Right ventricle myocardium superior (tissue), 1 donor: ENCODE measurements around the gene FAAP20. TPM values are rescaled to one million over a fixed set of nuclear protein-coding genes. Genes with fewer than 3 reads are reported as not detected.

ENCODE experiments used
- ATAC-seq: fragments of 200-7000 bp; cut with Tn5 transposase; one replicate; pipeline ENCODE4 v1.9.1; 2020; ENCODE audit warnings: mild to moderate bottlenecking; ENCODE audit not compliant: poor library complexity
- DNase-seq: peaks from one replicate; pipeline ENCODE4 v3.0.0-alpha.2; 2020
- intact Hi-C: fragments of 100-400 bp; cut with DNase I; formaldehyde crosslinking; loops from one replicate; pipeline ENCODE4 v1.11.2; 2022
- total RNA-seq: library from RNA; stranded (reverse); fragmentation: NEBNext Ultra II Directional; extraction: Animal tissue kit (Norgen Biotek cat#: 25700); gene quantifications from one replicate; pipeline ENCODE4 v1.2.1, GENCODE V29; 2021
- donor health status: DM: no; HTN: yes; CAD: no; lungs with severe emphysema.

FAAP20 gene
- total RNA-seq, 1 donor from 2014 or later, result 38.7 TPM

- ATAC-seq, result no peak
- intact Hi-C loops, result loop anchor here (5.0 kb wide), 1 partner anchor 85 kb away; no protein-coding TSS in a partner anchor
- peak; percentile 52 for DNase-seq
Observed at GRCh38 chr1:2232255-2232915, 37.8 kb upstream of the FAAP20 start.

- intact Hi-C loops, result loop anchor here (5.0 kb wide), 1 partner anchor 86 kb away; no protein-coding TSS in a partner anchor
- DNase-seq, result peak; percentile 91
- ATAC-seq, result peak; percentile 21
Observed at GRCh38 chr1:2231532-2232254, 37.1 kb upstream of the FAAP20 start.

DNA sequence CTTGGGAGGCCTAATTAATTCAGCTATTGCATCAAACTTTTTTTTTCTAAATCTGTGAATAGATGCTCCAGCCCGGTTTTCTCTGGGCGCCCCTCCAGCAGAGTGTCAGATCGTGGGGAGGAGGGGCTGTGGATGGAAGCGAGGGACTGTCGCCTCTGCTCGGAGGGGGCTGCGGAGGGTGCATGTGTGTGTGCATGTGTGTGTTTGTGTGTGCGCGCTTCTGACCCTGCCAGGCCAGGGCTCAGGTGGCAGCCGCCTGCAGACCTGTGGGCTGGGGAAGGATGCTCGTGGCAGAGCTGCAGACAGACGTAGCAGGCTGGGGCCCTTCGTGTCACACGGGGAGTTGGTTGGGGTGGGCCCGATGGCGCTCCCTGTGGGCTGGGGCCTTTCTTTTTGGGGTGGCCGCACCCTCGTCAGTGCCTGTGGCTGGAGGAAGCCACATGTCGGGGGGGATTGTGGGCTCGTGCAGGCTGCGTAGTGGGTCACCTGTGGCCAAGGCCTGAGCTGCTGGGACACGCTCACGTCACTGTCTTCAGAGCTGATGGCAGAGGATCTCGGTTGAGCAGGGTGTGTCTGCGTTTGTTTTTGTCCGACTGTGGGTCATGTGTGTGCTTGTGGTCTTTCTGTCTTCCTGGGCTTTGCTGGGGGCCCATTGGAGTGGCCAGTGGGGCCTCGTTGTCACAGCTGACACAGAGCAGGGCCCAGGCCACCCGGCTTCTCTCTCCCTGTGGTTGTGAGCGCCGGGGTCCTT lies 36.4 kb upstream of the FAAP20 start:
- intact Hi-C loops, result loop anchor here (5.0 kb wide), 1 partner anchor 86 kb away; no protein-coding TSS in a partner anchor
- DNase-seq (peak; percentile 55), ATAC-seq (no peak)

GRCh38 chr1:2229911-2230731 lies 35.5 kb upstream of the FAAP20 start:
- intact Hi-C loops, result loop anchor here (5.0 kb wide), 1 partner anchor 87 kb away; no protein-coding TSS in a partner anchor
- DNase-seq (peak; percentile 71), ATAC-seq (peak; percentile 0)

- DNase-seq (peak; percentile 89), ATAC-seq (peak; percentile 31)
- intact Hi-C loops, result no loop called here
Observed at GRCh38 chr1:2229037-2229864, 34.7 kb upstream of the FAAP20 start.

GRCh38 chr1:2228694-2229036 lies 34.1 kb upstream of the FAAP20 start:
- DNase-seq, result peak; percentile 58
- no peak for ATAC-seq
- intact Hi-C loops, result no loop called here

GRCh38 chr1:2228157-2228594 lies 33.6 kb upstream of the FAAP20 start, which contains the start of gene SKI:
Gene SKI, plus strand, starts transcription at chr1:2228319. Its CDS starts 448 bp downstream, at chr1:2228767.
- ATAC-seq (no peak), DNase-seq (no peak)
- intact Hi-C loops, result no loop called here

GRCh38 chr1:2227346-2228156 lies 33.0 kb upstream of the FAAP20 start:
- ATAC-seq, result peak; percentile 89
- intact Hi-C loops, result no loop called here
- peak; percentile 97 for DNase-seq

DNA sequence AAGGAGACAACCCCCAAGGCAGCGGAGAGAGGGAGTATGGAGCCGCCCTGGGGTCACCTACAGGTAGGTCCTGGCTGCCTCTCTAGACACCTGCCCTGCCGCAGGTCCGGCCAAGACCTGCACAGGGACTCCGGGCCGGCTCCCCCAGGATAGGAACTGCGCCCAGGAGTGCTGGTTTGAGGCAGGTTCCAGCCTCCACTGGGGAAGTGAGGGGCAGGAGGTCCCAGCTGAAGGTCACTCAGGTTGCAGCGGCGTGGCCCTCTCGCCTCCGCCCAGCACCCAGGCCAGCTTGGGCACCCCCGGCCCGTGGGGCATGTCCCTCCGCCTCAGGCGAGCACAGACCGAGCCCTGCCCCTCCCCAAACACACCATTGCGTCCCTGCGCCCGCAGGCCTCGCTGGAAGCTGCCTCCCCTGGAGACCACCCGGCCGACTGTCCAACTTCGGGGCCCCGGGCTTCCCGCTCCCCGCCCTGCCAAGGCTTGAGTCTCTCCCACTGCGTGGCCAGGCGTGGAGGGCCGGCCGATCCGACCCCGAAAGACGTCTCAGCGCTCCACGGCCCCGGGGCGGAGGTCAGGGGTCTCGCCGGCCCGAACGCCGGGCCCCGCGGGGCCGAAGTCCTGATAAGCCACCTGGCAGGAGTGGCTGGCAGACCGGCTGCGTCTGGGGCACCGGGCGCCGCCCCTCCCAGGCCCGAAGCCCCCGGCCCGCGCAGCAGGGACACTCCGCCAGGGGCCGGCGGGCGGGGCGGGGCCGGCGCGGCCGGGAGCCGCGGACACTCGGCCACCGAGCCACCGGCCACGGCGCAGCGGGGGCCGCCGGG lies 32.2 kb upstream of the FAAP20 start:
- ATAC-seq (peak; percentile 0), DNase-seq (peak; percentile 59)
- intact Hi-C loops, result no loop called here

GRCh38 chr1:2224631-2225428 lies 30.3 kb upstream of the FAAP20 start:
- intact Hi-C loops, result no loop called here
- DNase-seq, result no peak
- ATAC-seq, result no peak

DNA sequence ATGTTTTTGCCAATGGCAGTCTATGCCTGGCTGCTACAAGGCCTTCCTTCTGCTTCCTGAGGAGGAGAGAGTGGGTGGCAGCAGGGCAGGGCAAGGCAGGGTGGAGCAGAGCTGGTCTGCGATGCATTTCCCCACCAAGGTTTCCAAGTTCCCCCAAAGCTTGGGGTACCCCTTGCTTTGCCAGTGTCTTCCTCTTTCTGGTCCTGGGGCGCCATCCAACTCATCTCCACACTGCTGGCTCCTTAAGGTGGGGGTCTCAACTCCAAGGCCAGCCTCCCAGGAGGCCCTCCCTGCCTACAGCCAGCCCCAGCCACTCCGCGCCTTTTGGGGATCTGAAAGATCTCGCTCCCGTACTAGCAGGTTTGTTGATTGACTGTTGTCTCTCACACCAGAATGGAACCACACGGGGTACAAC lies 29.6 kb upstream of the FAAP20 start:
- ATAC-seq (no peak), DNase-seq (no peak)
- intact Hi-C loops, result no loop called here

- no peak for DNase-seq
- intact Hi-C loops, result no loop called here
- ATAC-seq, result no peak
Observed at GRCh38 chr1:2221271-2221670, 26.7 kb upstream of the FAAP20 start.

GRCh38 chr1:2216767-2217058 lies 22.1 kb upstream of the FAAP20 start:
- ATAC-seq (no peak), DNase-seq (no peak)
- intact Hi-C loops, result no loop called here

GRCh38 chr1:2215909-2216766 lies 21.6 kb upstream of the FAAP20 start:
- intact Hi-C loops, result no loop called here
- no peak for DNase-seq

DNA sequence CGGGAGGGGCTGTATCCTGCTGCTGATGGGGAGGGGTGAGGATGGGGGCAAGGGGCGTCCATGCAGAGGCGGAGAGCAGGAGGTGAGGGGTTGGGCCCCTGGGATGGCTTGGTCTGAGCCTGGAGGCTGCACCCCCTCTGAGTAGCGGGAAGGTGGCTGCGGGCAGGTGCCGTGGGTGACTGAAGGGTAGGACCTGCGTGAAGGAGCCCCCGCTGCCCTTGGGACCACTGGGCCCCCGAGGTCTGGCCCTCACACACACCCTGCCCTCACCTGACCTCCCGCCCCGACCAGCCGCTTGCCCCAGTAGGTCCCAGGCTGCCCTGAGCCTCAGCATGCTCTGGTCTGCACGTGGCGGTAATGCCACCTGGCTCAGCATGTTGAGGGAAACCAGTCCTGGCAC lies 20.8 kb upstream of the FAAP20 start:
- intact Hi-C loops, result no loop called here
- no peak for ATAC-seq
- DNase-seq, result no peak

More at GRCh38 chr1:2215909-2216766, 21.6 kb upstream of the FAAP20 start:
- no peak for ATAC-seq
